Loucy (cell line): ENCODE measurements around the gene RNASEH2A.

Experiments
- H2AFZ ChIP-seq: fragments of 200-600 bp; sonication (generic); 2 replicates; pipeline ENCODE4 v1.6.0; 2016; ENCODE audit warnings: antibody characterized with exemption, mild to moderate bottlenecking, low read length, moderate library complexity
- H3F3A ChIP-seq: fragments of 200-600 bp; 2 replicates; pipeline ENCODE4 v1.6.0; 2016; ENCODE audit warnings: antibody characterized with exemption, low read depth, mild to moderate bottlenecking
- H3K27me3 ChIP-seq: fragments of 200-600 bp; sonication (generic); 2 replicates; pipeline ENCODE4 v1.6.1; 2014; ENCODE audit warnings: low read length, mild to moderate bottlenecking; ENCODE audit not compliant: insufficient read depth, poor library complexity, severe bottlenecking
- H3K36me3 ChIP-seq: fragments of 200-600 bp; sonication (generic); 2 replicates; pipeline ENCODE4 v1.6.1; 2016; ENCODE audit warnings: low read length; ENCODE audit not compliant: insufficient read depth
- H3K4me1 ChIP-seq: fragments of 200-600 bp; sonication (generic); 2 replicates; pipeline ENCODE4 v1.5.1; 2014; ENCODE audit warnings: low read length, mild to moderate bottlenecking; ENCODE audit not compliant: insufficient read depth, poor library complexity, severe bottlenecking
- H3K4me2 ChIP-seq: fragments of 200-600 bp; sonication (generic); 2 replicates; pipeline ENCODE4 v1.6.0; 2014; ENCODE audit warnings: antibody characterized with exemption, low read length, low read depth, mild to moderate bottlenecking; ENCODE audit not compliant: poor library complexity, severe bottlenecking
- H3K4me3 ChIP-seq: fragments of 200-600 bp; sonication (generic); 2 replicates; pipeline ENCODE4 v1.5.1; 2014; ENCODE audit warnings: low read length, mild to moderate bottlenecking, mixed read lengths; ENCODE audit not compliant: poor library complexity, severe bottlenecking
- H3K79me2 ChIP-seq: fragments of 200-600 bp; sonication (generic); 2 replicates; pipeline ENCODE4 v1.6.1; 2014; ENCODE audit warnings: low read length; ENCODE audit not compliant: insufficient read depth
- H3K9ac ChIP-seq: fragments of 200-600 bp; sonication (generic); 2 replicates; pipeline ENCODE4 v1.6.0; 2014; ENCODE audit warnings: mild to moderate bottlenecking, low read depth, low read length, moderate library complexity; ENCODE audit not compliant: poor library complexity, severe bottlenecking
- H3K9me2 ChIP-seq: fragments of 200-600 bp; sonication (generic); replicated peaks from 2 replicates; pipeline ENCODE4 v1.6.1; 2016; ENCODE audit warnings: low read depth, low read length, mixed read lengths
- H3K9me3 ChIP-seq: fragments of 200-600 bp; sonication (generic); 2 replicates; pipeline ENCODE4 v1.6.1; 2014; ENCODE audit warnings: mild to moderate bottlenecking, antibody characterized with exemption, low read length, low read depth; ENCODE audit not compliant: insufficient read depth
- H4K20me1 ChIP-seq: fragments of 200-600 bp; sonication (generic); 2 replicates; pipeline ENCODE4 v1.6.0; 2014; ENCODE audit warnings: antibody characterized with exemption, low read length, mild to moderate bottlenecking; ENCODE audit not compliant: insufficient read depth, poor library complexity, severe bottlenecking
- EZH2phosphoT487 ChIP-seq: fragments of 200-600 bp; IDR thresholded peaks from 2 replicates; pipeline ENCODE4 v1.6.1; 2018; ENCODE audit warnings: antibody characterized with exemption, mild to moderate bottlenecking, moderate library complexity, borderline replicate concordance
- TF ChIP-seq, protein P1 (sequence below): fragments of 200-600 bp; sonication (generic); conservative IDR thresholded peaks from 2 replicates; pipeline ENCODE4 v1.5.1; 2014; ENCODE audit warnings: mild to moderate bottlenecking, antibody characterized with exemption, low read length

Gene RNASEH2A

DNA sequence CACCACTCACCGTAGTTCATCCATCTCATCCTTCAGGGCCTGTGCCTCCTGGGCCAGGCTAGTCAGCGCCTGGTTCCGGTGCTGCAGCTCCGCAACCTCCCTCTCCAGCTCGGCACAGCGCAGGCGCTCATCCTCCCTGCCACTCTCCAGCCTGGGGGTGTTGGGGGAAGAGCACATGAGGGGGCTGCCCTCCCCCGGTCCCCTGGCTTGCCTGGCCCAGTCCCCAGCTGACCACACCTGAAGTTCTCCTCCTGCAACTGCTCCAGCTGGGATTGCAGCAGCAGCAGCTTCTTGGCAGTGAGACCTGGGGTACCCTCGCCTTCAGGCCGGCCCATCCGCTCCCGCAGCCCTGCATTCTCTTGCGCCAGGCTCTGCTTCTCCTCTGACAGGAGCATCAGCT is 35.5 kb upstream of the RNASEH2A start:
- Histone ChIP-seq H3K9me2 (no peaks in the 10 kb centered on the region), H3K4me3 (no peak overlapping the region), H3K9me3 (no peaks in the 10 kb centered on the region), H3K9ac (no peak overlapping the region), H3K4me1 (peaks cover 4% of the 10 kb centered on the region), H3K36me3 (no peaks in the 10 kb centered on the region), H4K20me1 (no peaks in the 10 kb centered on the region), H3K27me3 (no peaks in the 10 kb centered on the region), H3F3A (no peaks in the 10 kb centered on the region), H2AFZ (no peak overlapping the region), H3K4me2 (no peak overlapping the region), H3K79me2 (no peaks in the 10 kb centered on the region)
- TF ChIP-seq, protein P1, sequence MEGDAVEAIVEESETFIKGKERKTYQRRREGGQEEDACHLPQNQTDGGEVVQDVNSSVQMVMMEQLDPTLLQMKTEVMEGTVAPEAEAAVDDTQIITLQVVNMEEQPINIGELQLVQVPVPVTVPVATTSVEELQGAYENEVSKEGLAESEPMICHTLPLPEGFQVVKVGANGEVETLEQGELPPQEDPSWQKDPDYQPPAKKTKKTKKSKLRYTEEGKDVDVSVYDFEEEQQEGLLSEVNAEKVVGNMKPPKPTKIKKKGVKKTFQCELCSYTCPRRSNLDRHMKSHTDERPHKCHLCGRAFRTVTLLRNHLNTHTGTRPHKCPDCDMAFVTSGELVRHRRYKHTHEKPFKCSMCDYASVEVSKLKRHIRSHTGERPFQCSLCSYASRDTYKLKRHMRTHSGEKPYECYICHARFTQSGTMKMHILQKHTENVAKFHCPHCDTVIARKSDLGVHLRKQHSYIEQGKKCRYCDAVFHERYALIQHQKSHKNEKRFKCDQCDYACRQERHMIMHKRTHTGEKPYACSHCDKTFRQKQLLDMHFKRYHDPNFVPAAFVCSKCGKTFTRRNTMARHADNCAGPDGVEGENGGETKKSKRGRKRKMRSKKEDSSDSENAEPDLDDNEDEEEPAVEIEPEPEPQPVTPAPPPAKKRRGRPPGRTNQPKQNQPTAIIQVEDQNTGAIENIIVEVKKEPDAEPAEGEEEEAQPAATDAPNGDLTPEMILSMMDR: no peak

DNA sequence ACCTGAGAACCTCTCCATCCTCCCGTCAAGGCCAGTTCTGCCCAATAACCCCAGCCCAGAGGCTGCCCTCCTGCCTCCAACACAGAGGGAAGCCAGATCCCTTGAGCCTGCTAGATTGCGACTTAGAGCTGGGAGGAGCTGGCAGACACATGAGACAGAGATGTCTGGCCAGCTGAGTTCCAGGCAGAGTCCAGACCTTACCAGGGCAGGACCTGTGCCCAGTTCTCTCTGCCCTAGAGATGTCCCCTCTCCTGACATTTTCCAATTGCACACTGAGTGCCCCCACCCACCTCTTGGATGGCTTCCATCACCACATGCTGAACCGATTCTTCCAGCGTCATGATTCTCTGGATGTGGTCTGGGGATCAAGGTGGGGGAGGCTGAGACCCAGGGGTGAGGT is 34.1 kb upstream of the RNASEH2A start:
- Histone ChIP-seq H3K79me2 (no peaks in the 10 kb centered on the region), H3K4me2 (no peak overlapping the region), H3K9me3 (no peaks in the 10 kb centered on the region), H3K4me3 (no peak overlapping the region), H2AFZ (no peak overlapping the region), H3K9ac (no peak overlapping the region), H3K4me1 (peaks cover 5% of the 10 kb centered on the region), H3K36me3 (no peaks in the 10 kb centered on the region), H3K9me2 (no peaks in the 10 kb centered on the region), H4K20me1 (no peaks in the 10 kb centered on the region), H3F3A (no peaks in the 10 kb centered on the region), H3K27me3 (no peaks in the 10 kb centered on the region)
- TF ChIP-seq EZH2phosphoT487: no peak
- TF ChIP-seq, protein P1: no peak

DNA sequence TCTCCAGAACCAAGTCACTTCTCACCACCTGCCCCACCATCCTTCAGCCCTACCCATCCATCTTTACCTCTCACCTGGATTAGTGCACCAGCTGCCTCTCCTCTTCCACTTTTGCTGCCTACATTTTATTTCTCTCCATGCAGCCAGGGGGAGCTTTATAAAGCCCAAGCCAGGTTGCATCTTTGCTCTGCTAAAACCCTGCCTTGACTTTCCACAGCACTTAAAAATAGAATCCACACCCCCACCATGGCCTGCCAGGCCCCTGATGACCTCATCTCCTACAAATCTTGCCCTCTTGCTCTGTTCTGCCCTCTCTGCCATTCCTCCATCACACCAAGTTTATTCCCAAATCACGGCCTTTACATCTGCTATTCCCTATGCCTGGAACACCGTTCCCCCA is 32.8 kb upstream of the RNASEH2A start:
- H3K36me3 ChIP-seq: no peaks in the 10 kb centered on the region
- H4K20me1 ChIP-seq: no peaks in the 10 kb centered on the region
- no peaks in the 10 kb centered on the region for H3K9me2 ChIP-seq
- H3K4me2 ChIP-seq: no peak overlapping the region
- no peaks in the 10 kb centered on the region for H3K27me3 ChIP-seq
- H3K4me1 ChIP-seq: peaks cover 16% of the 10 kb centered on the region
- no peak overlapping the region for H2AFZ ChIP-seq
- H3K9ac ChIP-seq: no peak overlapping the region
- H3K79me2 ChIP-seq: no peaks in the 10 kb centered on the region
- TF ChIP-seq EZH2phosphoT487: no peak
- TF ChIP-seq, protein P1: peak; percentile 56
- H3K4me3 ChIP-seq: no peak overlapping the region
- H3F3A ChIP-seq: no peaks in the 10 kb centered on the region
- H3K9me3 ChIP-seq: no peaks in the 10 kb centered on the region
